Stimulated activated CD8-positive, alpha-beta memory T cell treated with anti-CD3 and anti-CD28 coated beads, Interleukin-4, amount 100 ng/mL, for 4 hours (primary cell): ENCODE measurements around the gene DPF1.

Experiments
- DNase-seq, 2 donors: peaks; one replicate each; pipeline ENCODE4 v3.0.0-alpha.2; 2020; ENCODE audit warnings: low read depth in 2 of 2, low spot score in 1 of 2

Gene DPF1

DNA sequence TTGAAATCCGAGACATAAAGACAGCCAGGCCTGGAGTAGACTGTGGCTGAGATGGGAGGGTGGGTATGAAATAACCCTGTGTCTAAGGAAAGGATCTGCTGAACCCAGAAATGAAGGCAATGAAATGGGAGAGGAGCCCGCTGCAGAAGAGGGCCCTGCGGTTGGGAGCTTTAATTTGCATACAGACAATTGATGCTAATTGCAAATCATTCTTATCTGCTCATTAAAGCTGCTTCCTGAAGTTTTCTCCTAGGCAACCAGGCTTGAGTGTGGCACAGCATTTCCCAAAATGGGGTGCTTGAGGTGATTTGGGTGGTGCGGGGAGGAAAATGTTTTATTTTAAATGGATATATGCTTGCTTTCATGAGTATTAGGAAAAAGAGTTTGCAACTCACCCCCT lies 55.4 kb downstream of the DPF1 start:
- DNase-seq, result no peak

DNA sequence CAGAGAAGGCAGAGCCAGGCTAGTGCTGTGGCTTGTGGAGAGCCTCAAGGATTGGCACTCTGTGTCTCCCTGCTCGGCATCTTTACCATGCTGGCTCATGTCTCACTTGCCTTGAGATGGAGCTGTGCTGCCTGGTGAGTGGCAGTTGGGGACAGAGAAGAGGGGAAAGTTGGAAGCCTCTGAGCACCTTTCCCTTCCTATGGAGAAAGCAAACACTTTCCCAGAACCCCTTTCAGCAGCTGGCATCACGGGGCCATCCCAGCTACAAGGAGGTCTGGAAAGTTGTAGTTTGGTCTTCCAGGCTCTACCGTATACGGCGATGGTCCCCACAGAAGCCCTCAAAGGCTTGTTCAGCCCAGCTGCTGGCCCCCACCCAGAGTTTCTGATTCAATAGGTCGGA lies 58.7 kb downstream of the DPF1 start:
- DNase-seq, result no peak

DNA sequence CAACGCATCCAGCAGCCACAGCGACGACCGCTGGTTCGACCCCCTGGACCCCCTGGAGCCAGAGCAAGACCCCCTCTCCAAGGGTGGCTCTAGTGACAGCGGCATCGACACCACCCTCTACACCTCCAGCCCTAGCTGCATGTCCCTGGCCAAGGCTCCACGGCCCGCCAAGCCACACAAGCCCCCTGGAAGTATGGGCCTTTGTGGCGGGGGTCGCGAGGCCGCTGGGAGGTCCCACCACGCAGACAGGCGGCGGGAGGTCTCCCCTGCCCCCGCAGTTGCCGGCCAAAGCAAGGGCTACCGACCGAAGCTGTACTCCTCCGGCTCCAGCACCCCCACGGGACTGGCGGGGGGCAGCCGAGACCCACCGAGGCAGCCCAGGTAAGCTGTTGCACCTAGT lies 59.5 kb downstream of the DPF1 start:
- no peak for DNase-seq

DNA sequence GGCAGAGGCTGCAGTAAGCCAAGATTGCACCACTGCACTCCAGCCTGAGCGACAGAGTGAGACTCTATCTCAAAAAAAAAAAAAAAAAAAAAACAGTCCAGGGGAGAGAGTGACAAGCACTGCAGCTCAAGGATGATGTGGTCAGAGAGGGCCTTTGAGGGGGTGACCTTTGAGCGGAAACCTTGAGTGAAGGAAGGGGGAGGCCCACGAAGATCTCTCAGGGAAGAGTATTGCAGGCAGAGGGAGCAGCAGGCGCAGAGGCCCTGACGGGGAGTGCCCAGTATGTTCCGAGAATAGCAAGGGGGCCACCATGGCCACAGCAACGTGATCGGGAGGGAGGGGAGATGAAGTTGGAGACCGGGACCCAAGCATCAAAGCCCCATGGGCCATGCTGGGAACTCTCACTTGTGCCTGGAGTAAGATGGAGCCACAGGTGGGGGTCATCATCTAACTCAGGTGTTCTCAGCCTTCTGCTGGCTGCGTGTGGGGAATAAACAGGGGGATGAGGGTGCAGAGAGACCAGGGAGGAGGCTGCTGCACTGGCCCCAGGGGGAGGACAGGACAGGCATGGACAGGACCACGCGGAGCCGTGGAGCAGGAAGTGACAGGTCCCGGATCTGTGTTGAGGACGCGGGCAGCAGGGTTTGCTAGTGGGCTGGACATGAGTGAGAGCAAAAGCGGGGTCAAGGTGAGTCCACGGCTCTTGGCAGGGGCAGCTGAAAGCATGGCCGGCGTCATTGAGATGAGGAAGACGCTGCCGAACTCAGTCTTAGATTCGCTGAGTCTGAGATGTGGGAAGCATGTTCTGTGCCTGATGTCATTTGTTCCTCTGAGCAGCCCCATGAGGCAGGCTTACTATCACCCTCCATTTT lies 60.4 kb downstream of the DPF1 start:
- DNase-seq, result no peak

DNA sequence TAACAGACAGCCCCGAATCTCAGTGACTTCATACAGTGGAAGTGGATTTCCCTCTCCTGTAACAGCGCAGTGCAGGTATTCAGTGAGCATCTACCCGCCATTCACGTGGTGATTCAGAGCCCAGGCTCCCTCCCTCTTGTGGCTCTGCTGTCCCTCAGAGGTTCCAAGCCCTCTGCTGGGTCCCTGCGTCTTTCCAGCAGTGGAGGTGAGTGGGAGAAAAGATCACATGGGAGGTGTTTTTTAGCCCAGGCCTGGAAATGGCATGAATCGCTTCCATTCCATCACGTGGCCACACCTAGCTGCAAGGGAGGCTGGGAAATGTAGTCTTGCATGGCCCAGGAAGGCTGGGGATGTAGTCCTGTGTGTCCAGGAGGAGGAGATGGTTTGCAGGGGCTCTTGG lies 61.4 kb downstream of the DPF1 start:
- DNase-seq, result no peak

DNA sequence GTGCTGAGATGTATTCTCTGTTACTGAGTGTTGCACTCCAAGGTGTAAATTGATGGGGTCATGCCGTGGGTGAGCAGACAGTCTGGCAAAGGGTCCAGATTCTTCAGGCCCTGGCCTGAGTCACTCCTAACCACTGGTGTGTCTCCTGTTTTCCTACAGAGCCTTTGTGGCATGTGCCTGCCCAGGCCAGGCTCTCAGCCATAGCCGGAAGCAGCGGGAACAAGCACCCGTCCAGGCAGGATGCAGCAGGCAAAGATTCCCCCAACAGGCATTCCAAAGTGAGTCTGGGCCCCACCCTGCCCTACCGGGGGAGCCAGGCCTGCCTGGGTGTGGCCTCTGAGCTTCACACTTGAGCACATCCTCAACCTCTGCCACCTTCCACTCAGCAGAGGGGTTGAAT lies 61.9 kb downstream of the DPF1 start:
- no peak for DNase-seq
